GM23338 (cell line): ENCODE measurements around the gene USP32.

Experiments
- CTCF ChIP-seq, 2 experiments: fragments of 200-600 bp in 1 of 2; sonication (generic) in 1 of 2; conservative IDR thresholded peaks; 2 replicates each; pipeline versions ENCODE4 v1.5.1 to v1.6.1; 2016 to 2017; ENCODE audit warnings: antibody characterized with exemption in 2 of 2, low read depth in 2 of 2, mild to moderate bottlenecking in 2 of 2, moderate library complexity in 1 of 2
- EZH2 ChIP-seq: fragments of 200-600 bp; sonication (generic); IDR thresholded peaks from one replicate; pipeline ENCODE4 v1.8.0; 2017; ENCODE audit warnings: antibody characterized with exemption, mild to moderate bottlenecking, low read depth; ENCODE audit not compliant: unreplicated experiment
- REST ChIP-seq: IDR thresholded peaks from one replicate; pipeline ENCODE4 v1.6.1; 2018; ENCODE audit warnings: antibody characterized with exemption; ENCODE audit not compliant: unreplicated experiment

GRCh38 chr17:60387666-60388065 is 4.3 kb downstream of the USP32 start:
- TF ChIP-seq CTCF (conservative IDR thresholded peaks at IDR 0.05; ENCODE audit: low read depth in 2 of 2) = no peak
- no peak for TF ChIP-seq EZH2
- no peak for TF ChIP-seq REST
